ENCODE data around the gene YPEL2. TPM values are rescaled to one million over a fixed set of nuclear protein-coding genes. Genes with fewer than 3 reads are reported as not detected.

YPEL2 gene
- total RNA-seq, 1 experiment from 2014 or later = 1.1 TPM

- DNase-seq (ENCODE audit: low read depth, low spot score) (no peak), ATAC-seq (no peak)
- CTCF ChIA-PET = no interaction called here
- POLR2A ChIA-PET = no interaction called here
- in situ Hi-C loops (cut with HindIII; ENCODE audit: low pct_unique_long_range_greater_than_20kb, low sequenced_read_pairs) = no loop called here
- no peaks in the 10 kb centered on the region for H3K36me3 ChIP-seq (ENCODE audit: control insufficient read depth, insufficient read depth, low read length)
- no TSS peak for BruUV-seq (replicated peaks)
- no peaks in the 10 kb centered on the region for H3K9me3 ChIP-seq (ENCODE audit: control insufficient read depth, insufficient read depth, low read depth, low read length)
- H3K27ac ChIP-seq (ENCODE audit: low read length) = no peak overlapping the region
- H3K4me1 ChIP-seq (ENCODE audit: control insufficient read depth, insufficient read depth, low read length) = no peaks in the 10 kb centered on the region
- TF ChIP-seq REST (IDR thresholded peaks at IDR 0.05; ENCODE audit: insufficient read depth in 1 of 2, low read depth in 2 of 2, low read length in 1 of 2) = no peak
- TF ChIP-seq SIN3A (IDR thresholded peaks at IDR 0.05; ENCODE audit: borderline replicate concordance, insufficient read depth, low read depth, low read length) = no peak
- TF ChIP-seq TCF7L2 (IDR thresholded peaks at IDR 0.05; ENCODE audit: low read depth, low read length) = no peak
- TF ChIP-seq CTCF (IDR thresholded peaks at IDR 0.05) = no peak
- TF ChIP-seq POLR2AphosphoS5 (IDR thresholded peaks at IDR 0.05; ENCODE audit: low read depth, low read length) = no peak
- no peaks in the 10 kb centered on the region for H3K27me3 ChIP-seq (ENCODE audit: control insufficient read depth, insufficient read depth, low read length)
- H3K4me3 ChIP-seq (ENCODE audit: low read depth in 2 of 2, low read length in 2 of 2) = no peak overlapping the region
- intact Hi-C loops (cut with micrococcal nuclease; ENCODE audit: unreplicated experiment) = no loop called here
These were observed 39.3 kb downstream of the YPEL2 start for GRCh38 chr17:59370593-59371299.

DNA sequence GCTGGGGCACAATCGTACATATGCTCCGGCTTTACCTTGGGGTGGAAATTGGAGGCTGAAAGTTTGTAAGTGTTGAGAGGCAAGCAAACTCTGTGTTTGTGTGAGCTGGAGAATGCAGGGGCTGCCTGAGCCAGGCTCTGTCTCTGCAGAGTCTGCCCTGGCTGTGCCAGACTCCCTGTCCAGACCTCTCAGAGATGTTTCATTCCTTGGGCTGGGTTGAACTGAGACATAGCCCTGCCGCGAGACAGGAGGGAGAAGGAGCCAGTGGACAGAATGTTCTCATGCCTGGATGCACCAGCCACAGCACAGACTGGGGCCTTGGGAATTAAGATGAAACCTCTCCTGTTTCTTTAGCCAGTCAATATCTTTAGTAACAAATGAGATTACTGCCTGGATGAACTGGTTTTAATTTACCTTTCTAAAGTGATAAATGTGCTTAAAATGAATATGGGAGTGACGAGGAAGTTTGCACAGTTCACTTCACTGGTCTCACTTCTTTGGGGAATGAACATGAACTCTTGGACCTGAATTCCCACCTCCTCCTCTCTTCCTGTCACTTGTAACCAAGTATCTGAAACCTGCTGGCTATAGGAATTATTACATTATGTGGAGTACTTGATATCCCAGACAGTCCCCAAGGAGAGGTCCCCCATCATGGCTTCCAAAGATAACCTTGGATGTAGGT is 40.1 kb downstream of the YPEL2 start:
- ATAC-seq (no peak), DNase-seq (ENCODE audit: low read depth, low spot score) (no peak)
- Histone ChIP-seq H3K36me3 (ENCODE audit: control insufficient read depth, insufficient read depth, low read length) (no peaks in the 10 kb centered on the region), H3K27ac (ENCODE audit: low read length) (no peak overlapping the region), H3K9me3 (ENCODE audit: control insufficient read depth, insufficient read depth, low read depth, low read length) (no peaks in the 10 kb centered on the region), H3K4me1 (ENCODE audit: control insufficient read depth, insufficient read depth, low read length) (no peaks in the 10 kb centered on the region), H3K4me3 (ENCODE audit: low read depth in 2 of 2, low read length in 2 of 2) (no peak overlapping the region), H3K27me3 (ENCODE audit: control insufficient read depth, insufficient read depth, low read length) (no peaks in the 10 kb centered on the region)
- in situ Hi-C loops (cut with HindIII; ENCODE audit: low pct_unique_long_range_greater_than_20kb, low sequenced_read_pairs) (no loop called here), intact Hi-C loops (cut with micrococcal nuclease; ENCODE audit: unreplicated experiment) (no loop called here)
- ChIA-PET CTCF (no interaction called here), POLR2A (no interaction called here)
- BruUV-seq (replicated peaks) = no TSS peak
- no peak for TF ChIP-seq TCF7L2 (IDR thresholded peaks at IDR 0.05; ENCODE audit: low read depth, low read length)

DNA sequence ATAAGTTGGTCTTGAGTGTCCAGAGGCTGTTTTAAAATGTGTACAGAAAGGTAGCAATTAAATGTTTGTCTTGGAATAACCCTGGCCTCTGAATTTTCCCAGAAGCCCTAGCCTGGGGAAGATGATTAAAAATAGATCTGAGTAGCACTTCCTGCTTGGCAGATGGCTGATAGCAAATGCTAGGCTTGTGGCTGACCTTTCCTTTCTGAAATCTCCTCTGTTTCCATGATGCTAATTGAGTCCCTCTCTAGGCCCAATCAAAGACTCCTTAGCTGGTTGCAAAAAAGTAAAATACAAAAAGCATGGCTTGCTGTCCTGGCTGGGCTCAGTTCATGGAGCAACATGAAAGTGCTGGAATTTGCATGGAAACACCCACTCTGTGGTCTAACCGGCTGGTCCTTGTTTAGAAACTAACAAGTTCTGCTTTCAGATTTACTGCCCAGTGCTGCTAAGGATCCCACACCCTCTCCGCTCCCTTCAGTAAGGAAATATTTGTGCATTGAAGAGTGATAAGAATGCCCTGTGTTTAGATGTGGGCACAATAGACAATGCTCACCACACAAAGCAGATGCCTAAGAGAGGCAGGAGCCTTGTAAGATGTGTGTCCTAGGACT is 40.8 kb downstream of the YPEL2 start:
- intact Hi-C loops (cut with micrococcal nuclease; ENCODE audit: unreplicated experiment) (no loop called here), in situ Hi-C loops (cut with HindIII; ENCODE audit: low pct_unique_long_range_greater_than_20kb, low sequenced_read_pairs) (no loop called here)
- H3K27ac ChIP-seq (ENCODE audit: low read length) = no peak overlapping the region
- H3K4me3 ChIP-seq (ENCODE audit: low read depth in 2 of 2, low read length in 2 of 2) = no peak overlapping the region
- POLR2A ChIA-PET = no interaction called here
- TF ChIP-seq CTCF (IDR thresholded peaks at IDR 0.05) = no peak
- TF ChIP-seq POLR2AphosphoS5 (IDR thresholded peaks at IDR 0.05; ENCODE audit: low read depth, low read length) = no peak
- no peak for TF ChIP-seq REST (IDR thresholded peaks at IDR 0.05; ENCODE audit: insufficient read depth in 1 of 2, low read depth in 2 of 2, low read length in 1 of 2)
- no peak for TF ChIP-seq TCF7L2 (IDR thresholded peaks at IDR 0.05; ENCODE audit: low read depth, low read length)
- TF ChIP-seq SIN3A (IDR thresholded peaks at IDR 0.05; ENCODE audit: borderline replicate concordance, insufficient read depth, low read depth, low read length) = no peak
- no peaks in the 10 kb centered on the region for H3K9me3 ChIP-seq (ENCODE audit: control insufficient read depth, insufficient read depth, low read depth, low read length)
- ATAC-seq = no peak
- CTCF ChIA-PET = no interaction called here
- no peaks in the 10 kb centered on the region for H3K27me3 ChIP-seq (ENCODE audit: control insufficient read depth, insufficient read depth, low read length)
- no peak for DNase-seq (ENCODE audit: low read depth, low spot score)
- no TSS peak for BruUV-seq (replicated peaks)
- no peaks in the 10 kb centered on the region for H3K4me1 ChIP-seq (ENCODE audit: control insufficient read depth, insufficient read depth, low read length)
- H3K36me3 ChIP-seq (ENCODE audit: control insufficient read depth, insufficient read depth, low read length) = no peaks in the 10 kb centered on the region

All from Panc1 (cell line).